Measurements from ENCODE around the gene USH2A.

GRCh38 chr1:216045400-216045799, 377.8 kb downstream of the USH2A start:
- TF ChIP-seq CTCF (IDR thresholded peaks at IDR 0.05; ENCODE audit: low read length) (no peak), EZH2 (optimal IDR thresholded peaks at IDR 0.05; ENCODE audit: low read depth, low read length) (no peak), EZH2phosphoT487 (IDR thresholded peaks at IDR 0.05; ENCODE audit: low read length) (no peak)
